Loucy (cell line): ENCODE data around the gene DUSP16.

Experiments used
- H2AFZ ChIP-seq: fragments of 200-600 bp; sonication (generic); 2 replicates; pipeline ENCODE4 v1.6.0; 2016; ENCODE audit warnings: antibody characterized with exemption, mild to moderate bottlenecking, low read length, moderate library complexity
- H3F3A ChIP-seq: fragments of 200-600 bp; 2 replicates; pipeline ENCODE4 v1.6.0; 2016; ENCODE audit warnings: antibody characterized with exemption, low read depth, mild to moderate bottlenecking
- H3K27me3 ChIP-seq: fragments of 200-600 bp; sonication (generic); 2 replicates; pipeline ENCODE4 v1.6.1; 2014; ENCODE audit warnings: low read length, mild to moderate bottlenecking; ENCODE audit not compliant: insufficient read depth, poor library complexity, severe bottlenecking
- H3K36me3 ChIP-seq: fragments of 200-600 bp; sonication (generic); 2 replicates; pipeline ENCODE4 v1.6.1; 2016; ENCODE audit warnings: low read length; ENCODE audit not compliant: insufficient read depth
- H3K4me1 ChIP-seq: fragments of 200-600 bp; sonication (generic); 2 replicates; pipeline ENCODE4 v1.5.1; 2014; ENCODE audit warnings: low read length, mild to moderate bottlenecking; ENCODE audit not compliant: insufficient read depth, poor library complexity, severe bottlenecking
- H3K4me2 ChIP-seq: fragments of 200-600 bp; sonication (generic); 2 replicates; pipeline ENCODE4 v1.6.0; 2014; ENCODE audit warnings: antibody characterized with exemption, low read length, low read depth, mild to moderate bottlenecking; ENCODE audit not compliant: poor library complexity, severe bottlenecking
- H3K4me3 ChIP-seq: fragments of 200-600 bp; sonication (generic); 2 replicates; pipeline ENCODE4 v1.5.1; 2014; ENCODE audit warnings: low read length, mild to moderate bottlenecking, mixed read lengths; ENCODE audit not compliant: poor library complexity, severe bottlenecking
- H3K79me2 ChIP-seq: fragments of 200-600 bp; sonication (generic); 2 replicates; pipeline ENCODE4 v1.6.1; 2014; ENCODE audit warnings: low read length; ENCODE audit not compliant: insufficient read depth
- H3K9ac ChIP-seq: fragments of 200-600 bp; sonication (generic); 2 replicates; pipeline ENCODE4 v1.6.0; 2014; ENCODE audit warnings: mild to moderate bottlenecking, low read depth, low read length, moderate library complexity; ENCODE audit not compliant: poor library complexity, severe bottlenecking
- H3K9me2 ChIP-seq: fragments of 200-600 bp; sonication (generic); replicated peaks from 2 replicates; pipeline ENCODE4 v1.6.1; 2016; ENCODE audit warnings: low read depth, low read length, mixed read lengths
- H3K9me3 ChIP-seq: fragments of 200-600 bp; sonication (generic); 2 replicates; pipeline ENCODE4 v1.6.1; 2014; ENCODE audit warnings: mild to moderate bottlenecking, antibody characterized with exemption, low read length, low read depth; ENCODE audit not compliant: insufficient read depth
- H4K20me1 ChIP-seq: fragments of 200-600 bp; sonication (generic); 2 replicates; pipeline ENCODE4 v1.6.0; 2014; ENCODE audit warnings: antibody characterized with exemption, low read length, mild to moderate bottlenecking; ENCODE audit not compliant: insufficient read depth, poor library complexity, severe bottlenecking
- CTCF ChIP-seq: fragments of 200-600 bp; sonication (generic); conservative IDR thresholded peaks from 2 replicates; pipeline ENCODE4 v1.5.1; 2014; ENCODE audit warnings: mild to moderate bottlenecking, antibody characterized with exemption, low read length
- EZH2phosphoT487 ChIP-seq: fragments of 200-600 bp; IDR thresholded peaks from 2 replicates; pipeline ENCODE4 v1.6.1; 2018; ENCODE audit warnings: antibody characterized with exemption, mild to moderate bottlenecking, moderate library complexity, borderline replicate concordance

The DUSP16 gene

GRCh38 chr12:12606781-12607589 is 44.3 kb upstream of the DUSP16 start:
- H2AFZ ChIP-seq, result no peak overlapping the region
- H3K9me3 ChIP-seq, result no peaks in the 10 kb centered on the region
- H3K27me3 ChIP-seq, result no peaks in the 10 kb centered on the region
- no peak overlapping the region for H3K4me3 ChIP-seq
- no peaks in the 10 kb centered on the region for H4K20me1 ChIP-seq
- H3K79me2 ChIP-seq, result no peaks in the 10 kb centered on the region
- peaks cover 5% of the 10 kb centered on the region for H3K4me1 ChIP-seq
- no peak overlapping the region for H3K4me2 ChIP-seq
- H3F3A ChIP-seq, result no peaks in the 10 kb centered on the region
- H3K9me2 ChIP-seq, result no peaks in the 10 kb centered on the region
- H3K36me3 ChIP-seq, result no peaks in the 10 kb centered on the region
- no peak overlapping the region for H3K9ac ChIP-seq
- TF ChIP-seq CTCF, result no peak
- TF ChIP-seq EZH2phosphoT487, result no peak

- Histone ChIP-seq H3K9me3 (no peaks in the 10 kb centered on the region), H3K36me3 (no peaks in the 10 kb centered on the region), H2AFZ (no peak overlapping the region), H3K79me2 (no peaks in the 10 kb centered on the region), H3K9me2 (no peaks in the 10 kb centered on the region), H3K4me3 (no peak overlapping the region), H3K4me2 (no peak overlapping the region), H3K27me3 (no peaks in the 10 kb centered on the region), H3K9ac (no peak overlapping the region), H3K4me1 (no peaks in the 10 kb centered on the region), H3F3A (no peaks in the 10 kb centered on the region), H4K20me1 (no peaks in the 10 kb centered on the region)
- TF ChIP-seq EZH2phosphoT487 (no peak), CTCF (no peak)
These were observed 42.1 kb upstream of the DUSP16 start for GRCh38 chr12:12604740-12605139.

GRCh38 chr12:12600659-12601058 is 38.0 kb upstream of the DUSP16 start:
- no peaks in the 10 kb centered on the region for H3K36me3 ChIP-seq
- TF ChIP-seq CTCF (no peak), EZH2phosphoT487 (no peak)
- H3K4me1 ChIP-seq, result no peaks in the 10 kb centered on the region
- no peaks in the 10 kb centered on the region for H4K20me1 ChIP-seq
- no peaks in the 10 kb centered on the region for H3K9me2 ChIP-seq
- H3K4me3 ChIP-seq, result no peak overlapping the region
- no peak overlapping the region for H3K4me2 ChIP-seq
- no peaks in the 10 kb centered on the region for H3K79me2 ChIP-seq
- no peak overlapping the region for H2AFZ ChIP-seq
- no peaks in the 10 kb centered on the region for H3K27me3 ChIP-seq
- H3F3A ChIP-seq, result no peaks in the 10 kb centered on the region
- H3K9ac ChIP-seq, result no peak overlapping the region
- H3K9me3 ChIP-seq, result no peaks in the 10 kb centered on the region
